Stimulated activated naive CD4-positive, alpha-beta T cell (primary cell): Measurements from ENCODE around the gene TRIM9.

Experiments used
- DNase-seq, 6 experiments: peaks; one replicate each; lab custom pipeline; 2025; lab: John Stamatoyannopoulos, UW

TRIM9 gene

GRCh38 chr14:51094901-51095853 is at the start of gene TRIM9:
Gene TRIM9, minus strand, starts transcription at chr14:51095105. Its CDS starts 166 bp downstream, at chr14:51094939.
- DNase-seq = peak; percentile 85 to 91 (median 88)

GRCh38 chr14:51140856-51141255 is 46.0 kb upstream of the TRIM9 start:
- no peak for DNase-seq

GRCh38 chr14:51140338-51140737 is 45.4 kb upstream of the TRIM9 start:
- DNase-seq = no peak

- no peak for DNase-seq
Measured at GRCh38 chr14:51139121-51139681, 44.3 kb upstream of the TRIM9 start.

GRCh38 chr14:51138404-51139103 is 43.6 kb upstream of the TRIM9 start:
- no peak for DNase-seq

GRCh38 chr14:51131516-51131915 is 36.6 kb upstream of the TRIM9 start:
- no peak for DNase-seq

- DNase-seq = no peak
Measured at GRCh38 chr14:51129130-51129529, 34.2 kb upstream of the TRIM9 start.

- DNase-seq = no peak
Measured at GRCh38 chr14:51124029-51124428, 29.1 kb upstream of the TRIM9 start.

GRCh38 chr14:51121096-51121495 is 26.2 kb upstream of the TRIM9 start:
- DNase-seq = no peak

GRCh38 chr14:51119411-51120051 is 24.6 kb upstream of the TRIM9 start:
- DNase-seq = no peak

- no peak for DNase-seq
Measured at GRCh38 chr14:51118993-51119392, 24.1 kb upstream of the TRIM9 start.

- no peak for DNase-seq
Measured at GRCh38 chr14:51117593-51117992, 22.7 kb upstream of the TRIM9 start.

GRCh38 chr14:51116682-51117081 is 21.8 kb upstream of the TRIM9 start:
- no peak for DNase-seq

- no peak for DNase-seq
Measured at GRCh38 chr14:51109651-51110050, 14.7 kb upstream of the TRIM9 start.

- no peak for DNase-seq
Measured at GRCh38 chr14:51107801-51108200, 12.9 kb upstream of the TRIM9 start.

GRCh38 chr14:51104467-51104866 is 9.6 kb upstream of the TRIM9 start:
- DNase-seq = no peak

- no peak for DNase-seq
Measured at GRCh38 chr14:51097287-51097686, 2.4 kb upstream of the TRIM9 start.

GRCh38 chr14:51096870-51097269 is 2.0 kb upstream of the TRIM9 start:
- DNase-seq = no peak

GRCh38 chr14:51095854-51096823 is 1.2 kb upstream of the TRIM9 start:
- peak in 2 of 6 experiments; percentile 15 to 61 for DNase-seq

- peak in 2 of 6 experiments; percentile 34 to 60 for DNase-seq
Measured at GRCh38 chr14:51094282-51094821, 553 bp downstream of the TRIM9 start.
